GM19351 (cell line): Measurements from ENCODE around the gene FZD2.
"Not testable (repeated sequence)": the region's sequence is repeated elsewhere in the genome, so short reads cannot be mapped to it uniquely, and the experiment has no call there.

Experiments
- ATAC-seq: cut with Tn5 transposase; IDR thresholded peaks from one replicate; pipeline ENCODE4 v1.9.1; 2021; ENCODE audit warnings: mild to moderate bottlenecking, moderate library complexity; ENCODE audit not compliant: unreplicated experiment

Gene FZD2

GRCh38 chr17:44546671-44547606 lies 10.3 kb upstream of the FZD2 start:
- no peak for ATAC-seq

- ATAC-seq: no peak
Observed at GRCh38 chr17:44547625-44548267, 9.5 kb upstream of the FZD2 start.

- no peak for ATAC-seq
Observed at GRCh38 chr17:44548376-44549230, 8.7 kb upstream of the FZD2 start.

GRCh38 chr17:44549686-44550085 lies 7.6 kb upstream of the FZD2 start:
- ATAC-seq: no peak

- ATAC-seq: no peak
Observed at GRCh38 chr17:44552361-44552760, 4.9 kb upstream of the FZD2 start.

GRCh38 chr17:44555099-44555498 lies 2.2 kb upstream of the FZD2 start:
- ATAC-seq: no peak

- ATAC-seq: no peak
Observed at GRCh38 chr17:44556166-44556831, 985 bp upstream of the FZD2 start.

GRCh38 chr17:44557651-44558285 lies 484 bp downstream of the FZD2 start:
- no peak for ATAC-seq

GRCh38 chr17:44558334-44558709 lies 1.0 kb downstream of the FZD2 start:
- ATAC-seq: no peak

- no peak for ATAC-seq
Observed at GRCh38 chr17:44558710-44559633, 1.7 kb downstream of the FZD2 start.

GRCh38 chr17:44559634-44560554 lies 2.6 kb downstream of the FZD2 start:
- no peak for ATAC-seq

GRCh38 chr17:44561237-44561623 lies 3.9 kb downstream of the FZD2 start:
- ATAC-seq: no peak

- ATAC-seq: no peak
Observed at GRCh38 chr17:44564429-44564828, 7.1 kb downstream of the FZD2 start.

GRCh38 chr17:44565866-44566443 lies 8.7 kb downstream of the FZD2 start:
- no peak for ATAC-seq

- not testable (repeated sequence) for ATAC-seq
Observed at GRCh38 chr17:44568311-44568944, 11.1 kb downstream of the FZD2 start.

- ATAC-seq: no peak
Observed at GRCh38 chr17:44568945-44569858, 11.9 kb downstream of the FZD2 start.
